PFSK-1 (cell line): ENCODE results near the gene PTPN14.

Experiments
- FOXP2 ChIP-seq: optimal IDR thresholded peaks from 2 replicates; pipeline ENCODE3; 2011; ENCODE audit warnings: borderline replicate concordance, control low read depth, inconsistent platforms; ENCODE audit not compliant: insufficient read depth; ENCODE audit errors: extremely low read length, extremely low read depth
- POLR2AphosphoS5 ChIP-seq: IDR thresholded peaks from 2 replicates; pipeline ENCODE4 v1.6.1; 2012; ENCODE audit warnings: low read depth, mild to moderate bottlenecking, control low read depth, low read length, moderate library complexity
- REST ChIP-seq, 2 experiments: IDR thresholded peaks; 2 replicates each; pipeline versions ENCODE4 v1.6.1 to v1.8.0; 2011 to 2012; ENCODE audit warnings: low read depth in 2 of 2, low read length in 2 of 2, control low read depth in 1 of 2, inconsistent platforms in 1 of 2, mild to moderate bottlenecking in 1 of 2, moderate library complexity in 1 of 2; ENCODE audit not compliant: insufficient read depth in 1 of 2
- SIN3A ChIP-seq: IDR thresholded peaks from 2 replicates; pipeline ENCODE4 v1.6.1; 2012; ENCODE audit warnings: mild to moderate bottlenecking, low read length, moderate library complexity, borderline replicate concordance; ENCODE audit not compliant: insufficient read depth
- TAF1 ChIP-seq: IDR thresholded peaks from 2 replicates; pipeline ENCODE4 v1.6.1; 2012; ENCODE audit warnings: low read length, control low read depth, borderline replicate concordance; ENCODE audit not compliant: insufficient read depth

DNA sequence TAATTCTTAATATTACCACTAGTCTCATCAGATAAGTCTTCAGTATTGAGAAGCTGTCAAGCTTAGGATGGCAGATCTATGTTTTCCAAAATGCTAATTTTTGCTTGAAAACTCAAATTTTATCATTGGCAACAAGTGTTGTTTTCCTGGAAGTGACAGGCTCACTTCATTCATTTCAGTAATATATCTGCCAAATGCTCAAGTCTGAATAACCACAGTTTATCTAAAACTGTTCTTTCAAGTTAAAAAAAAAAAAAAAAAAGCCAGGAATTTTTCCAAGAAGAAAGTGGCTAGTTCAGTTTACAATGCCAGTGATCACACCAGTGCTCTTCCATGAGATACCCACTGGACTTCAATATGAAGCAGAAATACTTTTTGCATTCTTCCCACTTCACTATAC lies 249.9 kb downstream of the PTPN14 start:
- TF ChIP-seq FOXP2 (no peak), REST (IDR thresholded peaks at IDR 0.05; ENCODE audit: insufficient read depth in 1 of 2, low read depth in 2 of 2, low read length in 2 of 2) (no peak), SIN3A (no peak), POLR2AphosphoS5 (no peak), TAF1 (no peak)
